Cardiac fibroblast (primary cell): ENCODE measurements around the gene TMEM207.

Source experiments
- DNase-seq, 2 donors: peaks; one replicate each; pipeline versions ENCODE4 v3.0.0 to v3.0.0-alpha.2; 2010; ENCODE audit warnings: low read depth in 2 of 2
- H3K4me3 ChIP-seq, 2 donors: replicated peaks in 1 of 2; 1 replicate in 1 of 2; 2 replicates in 1 of 2; pipeline ENCODE4 v1.5.1; 2011; ENCODE audit warnings: low read depth in 2 of 2, low read length in 2 of 2, mild to moderate bottlenecking in 2 of 2, moderate library complexity in 1 of 2
- CTCF ChIP-seq: IDR thresholded peaks from one replicate; pipeline ENCODE4 v1.5.1; 2011; ENCODE audit warnings: low read depth, mild to moderate bottlenecking, low read length, inconsistent platforms

Gene TMEM207

GRCh38 chr3:190494907-190495306 is 45.2 kb upstream of the TMEM207 start:
- TF ChIP-seq CTCF, result no peak
- DNase-seq, result peak in 1 of 2 donors; percentile 51
- H3K4me3 ChIP-seq, result no peak overlapping the region

GRCh38 chr3:190492966-190493365 is 43.3 kb upstream of the TMEM207 start:
- no peak for TF ChIP-seq CTCF
- H3K4me3 ChIP-seq, result no peak overlapping the region
- DNase-seq, result no peak

- no peak for DNase-seq
- TF ChIP-seq CTCF, result no peak
- no peak overlapping the region for H3K4me3 ChIP-seq
Observed at GRCh38 chr3:190492129-190492528, 42.4 kb upstream of the TMEM207 start.

- no peak overlapping the region for H3K4me3 ChIP-seq
- DNase-seq, result peak in 1 of 2 donors; percentile 46
- no peak for TF ChIP-seq CTCF
Observed at GRCh38 chr3:190491533-190492054, 41.9 kb upstream of the TMEM207 start.

GRCh38 chr3:190486908-190487607 is 37.4 kb upstream of the TMEM207 start:
- H3K4me3 ChIP-seq, result no peak overlapping the region
- no peak for TF ChIP-seq CTCF
- no peak for DNase-seq

GRCh38 chr3:190486533-190486864 is 36.8 kb upstream of the TMEM207 start:
- no peak overlapping the region for H3K4me3 ChIP-seq
- no peak for DNase-seq
- TF ChIP-seq CTCF, result no peak
